DMS 273 (cell line): ENCODE results near the gene IL17RA.
"Not testable (repeated sequence)": the region's sequence is repeated elsewhere in the genome, so short reads cannot be mapped to it uniquely, and the experiment has no call there.

Experiments
- DNase-seq: peaks from one replicate; lab custom pipeline; 2025; ENCODE audit not compliant: unreplicated experiment; lab: John Stamatoyannopoulos, UW

The IL17RA gene

GRCh38 chr22:17119481-17120202 lies 34.8 kb downstream of the IL17RA start:
- peak; percentile 23 for DNase-seq

- peak; percentile 41 for DNase-seq
Observed at GRCh38 chr22:17120281-17120680, 35.5 kb downstream of the IL17RA start.

- peak; percentile 58 for DNase-seq
Observed at GRCh38 chr22:17120711-17121232, 36.0 kb downstream of the IL17RA start.

- peak; percentile 86 for DNase-seq
Observed at GRCh38 chr22:17121233-17122195, 36.7 kb downstream of the IL17RA start, which contains the start of gene TMEM121B. TMEM121B (minus strand) TSS chr22:17121360; CDS start chr22:17121127, 233 bp downstream.

- no peak for DNase-seq
Observed at GRCh38 chr22:17130199-17130598, 45.4 kb downstream of the IL17RA start.

GRCh38 chr22:17131686-17132085 lies 46.9 kb downstream of the IL17RA start:
- DNase-seq = peak; percentile 70

- DNase-seq = no peak
Observed at GRCh38 chr22:17132112-17132511, 47.3 kb downstream of the IL17RA start.

GRCh38 chr22:17133137-17133536 lies 48.3 kb downstream of the IL17RA start:
- DNase-seq = no peak

- no peak for DNase-seq
Observed at GRCh38 chr22:17135153-17135760, 50.5 kb downstream of the IL17RA start.

GRCh38 chr22:17137170-17137569 lies 52.4 kb downstream of the IL17RA start:
- no peak for DNase-seq

GRCh38 chr22:17137861-17138425 lies 53.1 kb downstream of the IL17RA start:
- no peak for DNase-seq

GRCh38 chr22:17138513-17138912 lies 53.7 kb downstream of the IL17RA start:
- DNase-seq = no peak

- no peak for DNase-seq
Observed at GRCh38 chr22:17140022-17140421, 55.2 kb downstream of the IL17RA start.

GRCh38 chr22:17140826-17141766 lies 56.3 kb downstream of the IL17RA start:
- no peak for DNase-seq

- no peak for DNase-seq
Observed at GRCh38 chr22:17143101-17143500, 58.3 kb downstream of the IL17RA start.

GRCh38 chr22:17143826-17144225 lies 59.0 kb downstream of the IL17RA start:
- DNase-seq = no peak

- DNase-seq = no peak
Observed at GRCh38 chr22:17145021-17145680, 60.4 kb downstream of the IL17RA start.

GRCh38 chr22:17147458-17147857 lies 62.7 kb downstream of the IL17RA start:
- DNase-seq = not testable (repeated sequence)
